CD8-positive, alpha-beta memory T cell (primary cell): ENCODE measurements around the gene AAR2. TPM values are rescaled to one million over a fixed set of nuclear protein-coding genes. Genes with fewer than 3 reads are reported as not detected.

Experiments used
- CTCF ChIA-PET: fragments of 350-600 bp; sonication (Branson Sonifier 250); formaldehyde crosslinking; loops from one replicate; lab custom pipeline; 2021; ENCODE audit warnings: antibody characterized with exemption; lab: Charles Lee
- POLR2A ChIA-PET: fragments of 350-600 bp; sonication (Branson Sonifier 250); formaldehyde crosslinking; loops from one replicate; lab custom pipeline; 2021; ENCODE audit warnings: antibody characterized with exemption; lab: Charles Lee
- DNase-seq, 5 donors: peaks; one replicate each; pipeline versions ENCODE4 v3.0.0 to v3.0.0-alpha.2; 2020 to 2022; ENCODE audit warnings: mixed read lengths in 1 of 5
- H3K27ac ChIP-seq: one replicate; pipeline ENCODE4 v1.7.0; 2013; ENCODE audit warnings: low read depth, mild to moderate bottlenecking, low read length, moderate library complexity
- H3K27me3 ChIP-seq: 2 replicates; pipeline ENCODE4 v1.7.0; 2013; ENCODE audit warnings: low read length, mild to moderate bottlenecking; ENCODE audit not compliant: insufficient read depth, poor library complexity, severe bottlenecking
- H3K36me3 ChIP-seq: 2 replicates; pipeline ENCODE4 v1.7.0; 2013; ENCODE audit warnings: mild to moderate bottlenecking, low read length, moderate library complexity; ENCODE audit not compliant: insufficient read depth
- H3K4me1 ChIP-seq: 2 replicates; pipeline ENCODE4 v1.7.0; 2013; ENCODE audit warnings: mild to moderate bottlenecking, low read length, moderate library complexity; ENCODE audit not compliant: insufficient read depth
- H3K4me3 ChIP-seq: 2 replicates; pipeline ENCODE4 v1.7.0; 2013; ENCODE audit warnings: mild to moderate bottlenecking, low read length
- H3K9me3 ChIP-seq: 2 replicates; pipeline ENCODE4 v1.7.0; 2013; ENCODE audit warnings: mild to moderate bottlenecking, low read length
- H3K27ac Mint-ChIP-seq, 8 donors: one replicate each; pipeline ENCODE4 v1.8.0; 2020 to 2021; ENCODE audit warnings: mixed read lengths in 8 of 8, mild to moderate bottlenecking in 6 of 8, inconsistent platforms in 3 of 8, moderate library complexity in 3 of 8
- H3K27me3 Mint-ChIP-seq, 2 donors: one replicate each; pipeline ENCODE4 v1.8.0; 2020 to 2021; ENCODE audit warnings: mixed read lengths in 2 of 2, mild to moderate bottlenecking in 1 of 2, moderate library complexity in 1 of 2
- H3K36me3 Mint-ChIP-seq, 3 donors: one replicate each; pipeline ENCODE4 v1.8.0; 2020 to 2021; ENCODE audit warnings: mixed read lengths in 3 of 3, inconsistent platforms in 1 of 3, mild to moderate bottlenecking in 1 of 3
- H3K4me1 Mint-ChIP-seq, 3 donors: one replicate each; pipeline ENCODE4 v1.8.0; 2020 to 2021; ENCODE audit warnings: mixed read lengths in 3 of 3, inconsistent platforms in 1 of 3, mild to moderate bottlenecking in 1 of 3
- H3K4me3 Mint-ChIP-seq, 7 donors: one replicate each; pipeline ENCODE4 v1.8.0; 2020 to 2021; ENCODE audit warnings: mixed read lengths in 7 of 7, mild to moderate bottlenecking in 6 of 7, moderate library complexity in 4 of 7, inconsistent platforms in 2 of 7
- H3K9me3 Mint-ChIP-seq, 5 donors: one replicate each; pipeline ENCODE4 v1.8.0; 2020 to 2022; ENCODE audit warnings: mixed read lengths in 5 of 5, mild to moderate bottlenecking in 3 of 5, moderate library complexity in 2 of 5, inconsistent platforms in 1 of 5
- polyA plus RNA-seq: library from polyadenylated mRNA; unstranded; fragments of 300-500 nt; fragmentation: Illumina TruSeq; gene quantifications from one replicate; pipeline ENCODE4 v1.2.3, GENCODE V29; 2021
- total RNA-seq, 2 experiments: library from RNA; stranded (reverse); gene quantifications; one replicate each; pipeline ENCODE4 v1.2.3, GENCODE V29; 2021

AAR2 gene
- total and polyA plus RNA-seq, 3 experiments from 2014 or later: 32.1 to 38.2 (median 32.7) TPM

DNA sequence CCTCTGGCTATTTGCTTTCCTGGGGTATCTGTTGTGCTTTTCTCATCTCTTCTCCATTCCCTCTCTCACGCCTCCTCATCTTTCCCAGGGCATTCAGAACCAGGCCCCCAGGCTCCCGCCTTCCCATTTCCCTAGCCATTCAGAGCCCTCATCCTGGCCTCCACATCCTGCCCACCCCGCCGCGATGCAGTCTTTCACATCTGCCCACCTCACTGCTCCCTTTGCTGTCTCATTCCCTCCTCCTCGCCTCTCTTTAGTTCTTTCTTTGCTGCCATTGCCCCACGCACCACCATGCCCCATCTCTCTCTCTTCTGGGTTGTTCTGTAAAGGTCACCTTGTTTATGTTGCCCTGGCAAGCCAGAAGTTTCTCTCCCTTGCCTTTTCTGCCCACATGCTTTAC is 10.6 kb upstream of the AAR2 start:
- ChIA-PET CTCF (no interaction called here), POLR2A (no interaction called here)
- no peaks in the 10 kb centered on the region for H3K9me3 Mint-ChIP-seq
- Histone ChIP-seq H3K27me3 (no peaks in the 10 kb centered on the region), H3K4me1 (no peaks in the 10 kb centered on the region), H3K27ac (no peak overlapping the region), H3K9me3 (no peaks in the 10 kb centered on the region), H3K36me3 (no peaks in the 10 kb centered on the region), H3K4me3 (no peak overlapping the region)
- no peak overlapping the region for H3K27ac Mint-ChIP-seq
- DNase-seq: no peak
- peaks cover 10 to 22% of the 10 kb centered on the region in 2 donors for H3K27me3 Mint-ChIP-seq
- H3K4me1 Mint-ChIP-seq: no peaks in the 10 kb centered on the region
- no peak overlapping the region for H3K4me3 Mint-ChIP-seq
- H3K36me3 Mint-ChIP-seq: no peaks in the 10 kb centered on the region

DNA sequence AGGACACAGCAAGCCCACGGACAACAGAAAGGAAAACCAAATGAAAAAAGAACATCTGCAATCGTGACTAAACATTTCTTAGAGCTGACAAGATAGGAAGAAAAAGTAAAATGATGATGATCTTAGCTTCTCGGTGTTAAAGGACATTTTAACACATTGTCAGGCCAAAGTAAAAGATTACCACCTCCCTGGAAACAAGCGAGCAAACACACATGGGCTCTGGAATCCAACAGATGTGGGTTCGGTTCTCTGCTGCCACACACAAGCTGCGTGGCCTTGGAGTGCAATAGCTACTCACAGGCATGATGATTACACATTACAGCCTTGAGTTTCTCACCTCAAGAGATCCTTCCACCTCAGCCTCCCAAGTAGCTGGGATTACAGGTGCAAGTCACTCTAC is 7.5 kb upstream of the AAR2 start:
- Mint-ChIP-seq H3K27ac (no peak overlapping the region), H3K4me3 (peak overlapping the region in 1 of 7 donors; percentile 60), H3K27me3 (peaks cover 13 to 24% of the 10 kb centered on the region in 2 donors), H3K9me3 (no peaks in the 10 kb centered on the region), H3K36me3 (no peaks in the 10 kb centered on the region), H3K4me1 (no peaks in the 10 kb centered on the region)
- Histone ChIP-seq H3K27me3 (no peaks in the 10 kb centered on the region), H3K4me3 (no peak overlapping the region), H3K36me3 (no peaks in the 10 kb centered on the region), H3K27ac (no peak overlapping the region), H3K9me3 (no peaks in the 10 kb centered on the region), H3K4me1 (no peaks in the 10 kb centered on the region)
- DNase-seq: no peak
- POLR2A ChIA-PET: no interaction called here
- CTCF ChIA-PET: no interaction called here

DNA sequence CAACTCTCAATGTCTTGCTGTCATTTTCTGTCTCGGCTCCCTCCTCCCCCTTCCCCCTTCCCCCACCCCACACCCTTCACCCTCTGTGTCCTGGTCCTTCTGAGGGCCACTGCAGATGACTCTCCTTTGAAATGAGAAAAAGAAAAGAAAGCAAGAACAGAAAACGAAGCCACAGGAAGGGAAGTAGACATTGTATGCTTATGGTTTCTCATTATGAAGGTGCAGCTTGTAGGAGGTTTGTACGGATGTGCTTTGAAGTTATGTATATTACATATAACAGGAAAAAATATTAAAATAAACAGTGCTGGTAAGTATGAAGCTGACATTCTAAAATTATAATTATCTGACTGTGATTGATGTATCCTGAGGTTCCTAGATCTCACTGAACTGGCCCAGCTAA is 6.3 kb upstream of the AAR2 start:
- Histone ChIP-seq H3K27ac (no peak overlapping the region), H3K9me3 (no peaks in the 10 kb centered on the region), H3K27me3 (no peaks in the 10 kb centered on the region), H3K4me1 (no peaks in the 10 kb centered on the region), H3K4me3 (no peak overlapping the region), H3K36me3 (no peaks in the 10 kb centered on the region)
- no peaks in the 10 kb centered on the region for H3K9me3 Mint-ChIP-seq
- no peaks in the 10 kb centered on the region for H3K4me1 Mint-ChIP-seq
- no peak overlapping the region for H3K4me3 Mint-ChIP-seq
- CTCF ChIA-PET: no interaction called here
- no peak overlapping the region for H3K27ac Mint-ChIP-seq
- POLR2A ChIA-PET: no interaction called here
- DNase-seq: no peak
- H3K36me3 Mint-ChIP-seq: no peaks in the 10 kb centered on the region
- peaks cover 13 to 24% of the 10 kb centered on the region in 2 donors for H3K27me3 Mint-ChIP-seq

DNA sequence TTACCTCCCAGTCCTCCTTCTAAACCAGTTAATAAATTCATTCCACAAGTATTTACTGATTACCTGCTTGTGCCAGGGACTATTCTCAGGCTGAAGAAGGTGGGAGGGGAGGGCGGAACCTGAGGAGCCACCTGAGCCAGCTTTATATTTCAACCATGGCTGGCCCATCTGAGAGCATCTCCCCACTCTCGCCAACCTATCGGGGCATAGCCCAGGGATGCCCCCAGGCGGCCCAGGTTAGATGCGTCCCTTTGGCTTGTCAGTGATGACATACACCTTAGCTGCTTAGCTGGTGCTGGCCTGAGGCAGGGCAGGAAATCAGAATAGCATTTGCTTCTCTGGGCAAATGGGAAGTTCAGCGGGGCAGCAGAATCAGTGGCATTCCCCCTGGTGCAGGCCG is 4.9 kb upstream of the AAR2 start:
- no peak for DNase-seq
- CTCF ChIA-PET: no interaction called here
- Mint-ChIP-seq H3K36me3 (peaks cover 0 to under 1% (median 0%) of the 10 kb centered on the region in 3 donors), H3K9me3 (no peaks in the 10 kb centered on the region), H3K27ac (no peak overlapping the region), H3K27me3 (peaks cover 9 to 16% of the 10 kb centered on the region in 2 donors), H3K4me3 (no peak overlapping the region), H3K4me1 (peaks cover 7% of the 10 kb centered on the region in 3 donors)
- Histone ChIP-seq H3K36me3 (no peaks in the 10 kb centered on the region), H3K4me1 (peaks cover 5% of the 10 kb centered on the region), H3K27me3 (no peaks in the 10 kb centered on the region), H3K27ac (no peak overlapping the region), H3K9me3 (no peaks in the 10 kb centered on the region), H3K4me3 (no peak overlapping the region)
- POLR2A ChIA-PET: no interaction called here

DNA sequence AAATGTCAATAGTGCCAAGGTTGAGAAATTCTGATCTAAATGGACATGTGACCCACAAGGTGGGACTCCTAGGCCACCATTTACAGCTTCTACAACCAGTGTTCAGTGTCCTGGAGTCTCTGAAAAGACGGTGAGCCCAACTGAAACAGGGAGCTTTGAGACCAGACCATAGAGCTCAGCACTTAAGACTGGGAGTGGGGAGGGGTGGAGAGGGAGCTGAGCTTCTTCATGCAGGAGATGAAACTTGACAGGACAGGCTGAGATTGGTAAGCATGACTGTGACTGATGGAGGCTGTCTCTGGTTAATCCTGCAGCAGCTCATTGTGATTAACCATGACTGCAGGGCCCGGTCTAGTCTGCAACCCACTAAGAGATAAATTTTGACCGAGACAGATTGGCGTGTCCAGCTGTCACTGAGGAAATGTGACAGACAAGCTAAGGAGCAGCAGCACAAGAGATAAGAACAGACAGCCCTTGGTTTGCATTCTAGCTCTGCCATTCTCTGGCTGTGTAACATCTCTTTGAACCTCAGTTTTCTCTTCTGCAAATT is 1.4 kb upstream of the AAR2 start:
- no peak overlapping the region for H3K27ac Mint-ChIP-seq
- H3K9me3 ChIP-seq: no peaks in the 10 kb centered on the region
- H3K27me3 ChIP-seq: no peaks in the 10 kb centered on the region
- no peak overlapping the region for H3K4me3 ChIP-seq
- peaks cover 0 to 22% (median 4%) of the 10 kb centered on the region in 3 donors for H3K36me3 Mint-ChIP-seq
- ChIA-PET CTCF (interaction anchor here (1.1 to 1.5 kb wide), 2 partner anchors 11 to 32 kb away, joined by 3 read pairs; no protein-coding TSS in a partner anchor), POLR2A (no interaction called here)
- H3K27me3 Mint-ChIP-seq: peaks cover 3% of the 10 kb centered on the region in 2 donors
- peaks cover 8% of the 10 kb centered on the region for H3K36me3 ChIP-seq
- peak overlapping the region in 6 of 7 donors; percentile 24 to 79 (median 57) for H3K4me3 Mint-ChIP-seq
- no peak for DNase-seq
- H3K4me1 Mint-ChIP-seq: peaks cover 36 to 42% (median 41%) of the 10 kb centered on the region in 3 donors
- H3K4me1 ChIP-seq: peaks cover 33% of the 10 kb centered on the region
- H3K27ac ChIP-seq: no peak overlapping the region
- no peaks in the 10 kb centered on the region for H3K9me3 Mint-ChIP-seq

DNA sequence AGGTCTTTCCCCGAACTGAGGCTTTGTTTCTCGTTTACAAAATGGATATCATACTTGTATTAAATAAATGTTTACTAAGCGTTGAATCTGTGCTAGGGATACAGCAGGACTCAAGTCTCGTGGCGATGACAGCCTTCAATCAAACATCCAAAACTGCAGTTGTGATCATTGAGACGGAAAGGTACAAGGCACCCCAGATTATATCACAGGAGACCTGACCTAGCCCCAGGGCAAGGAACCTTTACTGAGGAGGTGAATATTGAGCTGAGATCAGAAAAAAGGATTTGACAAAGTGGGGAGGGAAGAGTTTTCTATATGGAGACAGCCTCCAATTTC is 476 bp downstream of the AAR2 start:
- peak overlapping the region; percentile 87 to 98 (median 96) for H3K4me3 Mint-ChIP-seq
- ChIA-PET POLR2A (interaction anchor here (1.7 kb wide), 1 partner anchor 8 kb away, joined by 6 read pairs; no protein-coding TSS in a partner anchor), CTCF (interaction anchor here (1.3 kb wide), 1 partner anchor 203 kb away, joined by 3 read pairs; no protein-coding TSS in a partner anchor)
- Histone ChIP-seq H3K4me1 (peaks cover 33% of the 10 kb centered on the region), H3K27me3 (no peaks in the 10 kb centered on the region), H3K36me3 (peaks cover 24% of the 10 kb centered on the region), H3K4me3 (peak overlapping the region; percentile 95), H3K9me3 (no peaks in the 10 kb centered on the region), H3K27ac (peak overlapping the region; percentile 83)
- H3K27ac Mint-ChIP-seq: peak overlapping the region; percentile 78 to 97 (median 93)
- DNase-seq: no peak
- H3K9me3 Mint-ChIP-seq: no peaks in the 10 kb centered on the region
- H3K36me3 Mint-ChIP-seq: peaks cover 0 to 41% (median 7%) of the 10 kb centered on the region in 3 donors
- peaks cover 43 to 57% (median 56%) of the 10 kb centered on the region in 3 donors for H3K4me1 Mint-ChIP-seq
- H3K27me3 Mint-ChIP-seq: peaks cover 0 to 3% of the 10 kb centered on the region in 2 donors

DNA sequence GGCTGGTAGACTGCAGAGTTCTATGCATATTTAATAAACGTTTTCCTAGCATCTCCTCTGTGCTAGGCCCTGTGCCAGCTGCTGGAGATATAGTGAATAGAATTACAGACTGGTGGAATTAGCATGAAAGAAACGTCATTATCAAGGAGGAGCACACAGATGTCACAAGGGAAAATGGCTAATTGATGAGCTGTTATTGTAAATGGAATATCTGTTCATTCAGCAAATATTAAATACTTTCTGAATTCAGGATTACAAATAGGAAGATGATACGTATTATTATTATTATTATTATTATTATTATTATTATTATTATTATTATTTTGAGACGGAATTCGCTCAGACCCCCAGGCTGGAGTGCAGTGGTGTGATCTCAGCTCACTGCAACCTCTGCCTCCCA is 1.2 kb downstream of the AAR2 start:
- peaks cover 24% of the 10 kb centered on the region for H3K36me3 ChIP-seq
- POLR2A ChIA-PET: interaction anchor here (0.8 to 1.7 kb wide), 2 partner anchors 7 to 336 kb away, joined by 6 read pairs; partner anchors contain the start of gene TGIF2
- no peaks in the 10 kb centered on the region for H3K27me3 ChIP-seq
- Mint-ChIP-seq H3K4me3 (peak overlapping the region; percentile 87 to 98 (median 96)), H3K27ac (peak overlapping the region in 6 of 8 donors; percentile 78 to 97 (median 95)), H3K36me3 (peaks cover 0 to 41% (median 7%) of the 10 kb centered on the region in 3 donors), H3K4me1 (peaks cover 43 to 57% (median 56%) of the 10 kb centered on the region in 3 donors), H3K9me3 (no peaks in the 10 kb centered on the region), H3K27me3 (peaks cover 0 to 1% of the 10 kb centered on the region in 2 donors)
- H3K4me3 ChIP-seq: peak overlapping the region; percentile 95
- CTCF ChIA-PET: interaction anchor here (1.3 kb wide), 1 partner anchor 202 kb away, joined by 3 read pairs; no protein-coding TSS in a partner anchor
- no peak for DNase-seq
- H3K27ac ChIP-seq: peak overlapping the region; percentile 83
- peaks cover 33% of the 10 kb centered on the region for H3K4me1 ChIP-seq
- H3K9me3 ChIP-seq: no peaks in the 10 kb centered on the region

DNA sequence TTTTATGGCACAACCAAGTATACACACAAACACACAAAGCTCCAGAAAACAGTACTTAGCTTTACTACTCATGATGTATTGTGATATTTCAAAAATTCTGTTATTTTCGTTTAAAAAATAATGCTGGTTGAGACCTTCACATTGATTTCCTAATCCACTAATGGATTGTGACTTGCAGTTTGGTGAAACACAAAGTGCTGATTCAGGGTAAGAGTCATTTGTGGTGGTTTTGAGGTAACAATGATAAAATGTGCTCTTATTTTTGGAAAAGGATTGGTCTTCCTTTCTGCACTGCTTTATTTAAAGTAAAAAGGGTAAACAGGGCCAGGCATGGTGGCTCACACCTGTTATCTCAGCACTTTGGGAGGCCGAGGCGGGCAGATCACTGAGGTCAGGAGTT is 1.9 kb downstream of the AAR2 start:
- no peaks in the 10 kb centered on the region for H3K9me3 Mint-ChIP-seq
- peak overlapping the region; percentile 27 to 81 (median 69) for H3K4me3 Mint-ChIP-seq
- no peak for DNase-seq
- POLR2A ChIA-PET: interaction anchor here (0.8 kb wide), 1 partner anchor 336 kb away, joined by 6 read pairs; the partner anchor contains the start of gene TGIF2
- no peak overlapping the region for H3K4me3 ChIP-seq
- H3K36me3 Mint-ChIP-seq: peaks cover 0 to 45% (median 7%) of the 10 kb centered on the region in 3 donors
- no peaks in the 10 kb centered on the region for H3K27me3 ChIP-seq
- H3K4me1 ChIP-seq: peaks cover 33% of the 10 kb centered on the region
- CTCF ChIA-PET: interaction anchor here (1.2 kb wide), 1 partner anchor 35 kb away, joined by 5 read pairs; no protein-coding TSS in a partner anchor
- peaks cover 24% of the 10 kb centered on the region for H3K36me3 ChIP-seq
- no peak overlapping the region for H3K27ac ChIP-seq
- no peaks in the 10 kb centered on the region for H3K9me3 ChIP-seq
- H3K27ac Mint-ChIP-seq: peak overlapping the region in 1 of 8 donors; percentile 68
- H3K27me3 Mint-ChIP-seq: no peaks in the 10 kb centered on the region
- H3K4me1 Mint-ChIP-seq: peaks cover 43 to 57% (median 56%) of the 10 kb centered on the region in 3 donors
